PC-9 (cell line): ENCODE data around the gene EIF4G3. TPM values are rescaled to one million over a fixed set of nuclear protein-coding genes. Genes with fewer than 3 reads are reported as not detected.
"Not testable (repeated sequence)": the region's sequence is repeated elsewhere in the genome, so short reads cannot be mapped to it uniquely, and the experiment has no call there.

Experiments
- BruUV-seq: library from RNA; stranded (reverse); fragments of 400-500 nt; replicated peaks from 2 replicates; lab custom pipeline; 2021; lab: Mats Ljungman, UMichigan
- CTCF ChIA-PET: fragments of 300-600 bp; sonication (Branson Sonifier 250); formaldehyde crosslinking; loops from one replicate; lab custom pipeline; 2022; ENCODE audit warnings: antibody characterized with exemption; lab: Charles Lee
- POLR2A ChIA-PET: fragments of 300-600 bp; sonication (Branson Sonifier 250); formaldehyde crosslinking; loops from one replicate; lab custom pipeline; 2022; ENCODE audit warnings: antibody characterized with exemption; ENCODE audit not compliant: unreplicated experiment; lab: Charles Lee
- DNase-seq, 2 experiments: peaks; one replicate each; pipeline versions ENCODE4 v3.0.0 to v3.0.0-alpha.2; 2015 to 2022; ENCODE audit warnings: mixed read lengths in 1 of 2
- H2AFZ ChIP-seq: fragments of 200-600 bp; sonication (generic); 2 replicates; pipeline ENCODE4 v1.8.1; 2017; ENCODE audit warnings: antibody characterized with exemption
- H3F3A ChIP-seq: fragments of 200-600 bp; sonication (generic); 2 replicates; pipeline ENCODE4 v1.8.1; 2017; ENCODE audit warnings: antibody characterized with exemption, mild to moderate bottlenecking, low read depth; ENCODE audit not compliant: insufficient read depth
- H3K27ac ChIP-seq: fragments of 200-600 bp; sonication (generic); 2 replicates; pipeline ENCODE4 v1.6.1; 2016; ENCODE audit warnings: mixed run types
- H3K27me3 ChIP-seq: fragments of 200-600 bp; sonication (generic); 2 replicates; pipeline ENCODE4 v1.6.1; 2016; ENCODE audit warnings: low read depth, mixed run types; ENCODE audit not compliant: insufficient read depth
- H3K36me3 ChIP-seq: fragments of 200-600 bp; sonication (generic); 2 replicates; pipeline ENCODE4 v1.6.1; 2016; ENCODE audit warnings: low read depth, mixed run types
- H3K4me1 ChIP-seq: fragments of 200-600 bp; sonication (generic); replicated peaks from 2 replicates; pipeline ENCODE4 v1.6.1; 2016; ENCODE audit warnings: mixed run types; ENCODE audit not compliant: insufficient read depth
- H3K4me2 ChIP-seq: fragments of 200-600 bp; sonication (generic); 2 replicates; pipeline ENCODE4 v1.6.1; 2017; ENCODE audit warnings: mixed run types
- H3K4me3 ChIP-seq: fragments of 200-600 bp; sonication (generic); 2 replicates; pipeline ENCODE4 v1.6.1; 2016; ENCODE audit warnings: mixed run types
- H3K79me2 ChIP-seq: fragments of 200-600 bp; sonication (generic); 2 replicates; pipeline ENCODE4 v1.6.1; 2017; ENCODE audit warnings: low read depth, mixed run types
- H3K9me2 ChIP-seq: fragments of 200-600 bp; sonication (generic); 2 replicates; pipeline ENCODE4 v1.8.1; 2017; ENCODE audit warnings: mild to moderate bottlenecking; ENCODE audit not compliant: insufficient read depth
- H3K9me3 ChIP-seq: fragments of 200-600 bp; sonication (generic); 2 replicates; pipeline ENCODE4 v1.8.1; 2016; ENCODE audit warnings: low read depth; ENCODE audit not compliant: insufficient read depth
- H4K20me1 ChIP-seq: fragments of 200-600 bp; sonication (generic); 2 replicates; pipeline ENCODE4 v1.8.1; 2017; ENCODE audit not compliant: insufficient read depth
- CTCF ChIP-seq: fragments of 200-600 bp; sonication (generic); conservative IDR thresholded peaks from 2 replicates; pipeline ENCODE4 v1.6.1; 2017; ENCODE audit warnings: mixed run types, antibody characterized with exemption, mild to moderate bottlenecking, moderate library complexity
- EZH2 ChIP-seq: fragments of 200-600 bp; sonication (generic); IDR thresholded peaks from 2 replicates; pipeline ENCODE4 v1.8.0; 2017; ENCODE audit warnings: antibody characterized with exemption, low read depth
- intact Hi-C: fragments of 100-400 bp; cut with micrococcal nuclease; formaldehyde crosslinking; loops from one replicate; pipeline ENCODE4 v1.10.0; 2022; ENCODE audit not compliant: unreplicated experiment
- total RNA-seq: library from RNA; stranded (reverse); gene quantifications from 2 replicates; pipeline ENCODE4 v1.2.3, GENCODE V29; 2021

The EIF4G3 gene
- total RNA-seq, 1 experiment from 2014 or later, result 63.2 TPM

- no peaks in the 10 kb centered on the region for H3K9me2 ChIP-seq
- H2AFZ ChIP-seq, result no peak overlapping the region
- BruUV-seq, result no TSS peak
- no peaks in the 10 kb centered on the region for H3K36me3 ChIP-seq
- H3F3A ChIP-seq, result no peaks in the 10 kb centered on the region
- H4K20me1 ChIP-seq, result no peaks in the 10 kb centered on the region
- ChIA-PET CTCF (no interaction called here), POLR2A (no interaction called here)
- TF ChIP-seq EZH2 (no peak), CTCF (no peak)
- no peak overlapping the region for H3K4me3 ChIP-seq
- DNase-seq, result no peak
- no peaks in the 10 kb centered on the region for H3K27me3 ChIP-seq
- H3K9me3 ChIP-seq, result no peaks in the 10 kb centered on the region
- no peak overlapping the region for H3K4me2 ChIP-seq
- intact Hi-C loops, result no loop called here
- H3K27ac ChIP-seq, result no peak overlapping the region
- H3K79me2 ChIP-seq, result no peaks in the 10 kb centered on the region
- no peaks in the 10 kb centered on the region for H3K4me1 ChIP-seq
These were observed 35.4 kb upstream of the EIF4G3 start for GRCh38 chr1:21212126-21212525.

- H3K4me3 ChIP-seq, H2AFZ ChIP-seq, CTCF ChIA-PET, DNase-seq, H3K4me1 ChIP-seq, H3K36me3 ChIP-seq, intact Hi-C loops, H3K27ac ChIP-seq, H3K27me3 ChIP-seq, H3F3A ChIP-seq, H3K4me2 ChIP-seq, H3K79me2 ChIP-seq, BruUV-seq, H3K9me3 ChIP-seq, POLR2A ChIA-PET, H3K9me2 ChIP-seq, H4K20me1 ChIP-seq: not testable (repeated sequence)
These were observed 31.5 kb upstream of the EIF4G3 start for GRCh38 chr1:21208137-21208700.

- no peak for TF ChIP-seq CTCF
- TF ChIP-seq EZH2, result no peak
- Histone ChIP-seq H3K9me2 (no peaks in the 10 kb centered on the region), H3K27me3 (no peaks in the 10 kb centered on the region), H3K79me2 (no peaks in the 10 kb centered on the region), H3K4me3 (no peak overlapping the region), H3K27ac (no peak overlapping the region), H3K9me3 (no peaks in the 10 kb centered on the region), H3F3A (no peaks in the 10 kb centered on the region), H4K20me1 (no peaks in the 10 kb centered on the region), H3K36me3 (no peaks in the 10 kb centered on the region), H2AFZ (no peak overlapping the region), H3K4me1 (no peaks in the 10 kb centered on the region), H3K4me2 (no peak overlapping the region)
- ChIA-PET POLR2A (no interaction called here), CTCF (no interaction called here)
- no TSS peak for BruUV-seq
- no peak for DNase-seq
- intact Hi-C loops, result no loop called here
These were observed 29.4 kb upstream of the EIF4G3 start for GRCh38 chr1:21206117-21206516.

GRCh38 chr1:21205416-21205815, 28.7 kb upstream of the EIF4G3 start:
- intact Hi-C loops, result no loop called here
- no peak for TF ChIP-seq CTCF
- TF ChIP-seq EZH2, result no peak
- Histone ChIP-seq H2AFZ (no peak overlapping the region), H3K79me2 (no peaks in the 10 kb centered on the region), H3F3A (no peaks in the 10 kb centered on the region), H3K27ac (no peak overlapping the region), H3K4me3 (no peak overlapping the region), H3K27me3 (no peaks in the 10 kb centered on the region), H3K4me2 (no peak overlapping the region), H3K4me1 (no peaks in the 10 kb centered on the region), H3K9me3 (no peaks in the 10 kb centered on the region), H3K36me3 (no peaks in the 10 kb centered on the region), H4K20me1 (no peaks in the 10 kb centered on the region), H3K9me2 (no peaks in the 10 kb centered on the region)
- no peak for DNase-seq
- ChIA-PET CTCF (interaction anchor here (0.6 kb wide), 1 partner anchor 47 kb away, joined by 5 read pairs; no protein-coding TSS in a partner anchor), POLR2A (no interaction called here)
- BruUV-seq, result no TSS peak
